Fibroblast of lung (primary cell): ENCODE measurements around the gene ARHGAP12.

Experiments
- CTCF ChIP-seq, 2 donors: IDR thresholded peaks in 1 of 2; conservative IDR thresholded peaks in 1 of 2; 1 replicate in 1 of 2; 2 replicates in 1 of 2; pipeline ENCODE4 v1.5.1; 2011 to 2012; ENCODE audit warnings: low read length in 2 of 2, control low read depth in 1 of 2, inconsistent platforms in 1 of 2, low read depth in 1 of 2, mild to moderate bottlenecking in 1 of 2
- EZH2 ChIP-seq: IDR thresholded peaks from 2 replicates; pipeline ENCODE4 v1.5.1; 2012; ENCODE audit warnings: low read length, control low read depth, mild to moderate bottlenecking; ENCODE audit errors: missing control alignments

- TF ChIP-seq CTCF (conservative IDR thresholded peaks at IDR 0.05 in 1 of 2, IDR thresholded peaks at IDR 0.05 in 1 of 2; ENCODE audit: low read depth in 1 of 2, low read length in 2 of 2) (no peak), EZH2 (no peak)
Measured at GRCh38 chr10:31912289-31912688, 16.3 kb downstream of the ARHGAP12 start.
